Activated CD8-positive, alpha-beta memory T cell treated with anti-CD3 and anti-CD28 coated beads for 36 hours (primary cell): ENCODE data around the gene PKNOX2. TPM values are rescaled to one million over a fixed set of nuclear protein-coding genes. Genes with fewer than 3 reads are reported as not detected.

Experiments used
- CTCF ChIA-PET: fragments of 350-600 bp; sonication (Branson Sonifier 250); formaldehyde crosslinking; loops from one replicate; lab custom pipeline; 2021; ENCODE audit warnings: antibody characterized with exemption; lab: Charles Lee
- POLR2A ChIA-PET: fragments of 350-600 bp; sonication (Branson Sonifier 250); formaldehyde crosslinking; loops from one replicate; lab custom pipeline; 2021; ENCODE audit warnings: antibody characterized with exemption; lab: Charles Lee
- total RNA-seq, 2 experiments: library from RNA; stranded (reverse); gene quantifications; one replicate each; pipeline ENCODE4 v1.2.3, GENCODE V29; 2021

The PKNOX2 gene
- total RNA-seq, 2 experiments from 2014 or later: not detected

GRCh38 chr11:125338886-125339811 is 174.6 kb downstream of the PKNOX2 start:
- CTCF ChIA-PET: no interaction called here
- POLR2A ChIA-PET: no interaction called here

- POLR2A ChIA-PET: no interaction called here
- CTCF ChIA-PET: interaction anchor here (0.7 kb wide), 2 partner anchors 200 to 648 kb away, joined by 3 read pairs; no protein-coding TSS in a partner anchor
Measured at GRCh38 chr11:125341676-125342075, 177.1 kb downstream of the PKNOX2 start.

- ChIA-PET CTCF (interaction anchor here (0.6 kb wide), 1 partner anchor 13 kb away, joined by 3 read pairs; no protein-coding TSS in a partner anchor), POLR2A (no interaction called here)
Measured at GRCh38 chr11:125342281-125342930, 177.9 kb downstream of the PKNOX2 start.

GRCh38 chr11:125343086-125343717 is 178.7 kb downstream of the PKNOX2 start:
- CTCF ChIA-PET: no interaction called here
- POLR2A ChIA-PET: no interaction called here

GRCh38 chr11:125343718-125344131 is 179.2 kb downstream of the PKNOX2 start:
- ChIA-PET CTCF (no interaction called here), POLR2A (no interaction called here)

GRCh38 chr11:125344846-125345420 is 180.4 kb downstream of the PKNOX2 start:
- ChIA-PET CTCF (interaction anchor here (0.6 to 1.5 kb wide), 3 partner anchors 203 to 536 kb away, joined by 3 to 5 read pairs (median 3); no protein-coding TSS in a partner anchor), POLR2A (interaction anchor here (0.5 kb wide), 1 partner anchor 194 kb away, joined by 4 read pairs; no protein-coding TSS in a partner anchor)

GRCh38 chr11:125345421-125346178 is 181.0 kb downstream of the PKNOX2 start:
- ChIA-PET CTCF (interaction anchor here (0.6 to 1.5 kb wide), 4 partner anchors 12 to 255 kb away, joined by 3 to 5 read pairs (median 3); no protein-coding TSS in a partner anchor), POLR2A (interaction anchor here (0.5 kb wide), 1 partner anchor 195 kb away, joined by 4 read pairs; no protein-coding TSS in a partner anchor)

GRCh38 chr11:125346179-125346530 is 181.6 kb downstream of the PKNOX2 start:
- POLR2A ChIA-PET: no interaction called here

GRCh38 chr11:125346565-125347260 is 182.2 kb downstream of the PKNOX2 start:
- ChIA-PET POLR2A (no interaction called here), CTCF (interaction anchor here (1.3 to 1.7 kb wide), 3 partner anchors 11 to 256 kb away, joined by 3 to 5 read pairs (median 5); no protein-coding TSS in a partner anchor)

More at GRCh38 chr11:125346179-125346530, 181.6 kb downstream of the PKNOX2 start:
- CTCF ChIA-PET: interaction anchor here (0.6 to 1.7 kb wide), 5 partner anchors 12 to 256 kb away, joined by 3 to 5 read pairs (median 3); no protein-coding TSS in a partner anchor

GRCh38 chr11:125347261-125347585 is 182.7 kb downstream of the PKNOX2 start:
- POLR2A ChIA-PET: no interaction called here

GRCh38 chr11:125348141-125348651 is 183.6 kb downstream of the PKNOX2 start:
- POLR2A ChIA-PET: no interaction called here
- CTCF ChIA-PET: interaction anchor here (1.1 kb wide), 1 partner anchor 10 kb away, joined by 3 read pairs; no protein-coding TSS in a partner anchor

More at GRCh38 chr11:125347261-125347585, 182.7 kb downstream of the PKNOX2 start:
- CTCF ChIA-PET: interaction anchor here (1.7 kb wide), 1 partner anchor 14 kb away, joined by 5 read pairs; no protein-coding TSS in a partner anchor

GRCh38 chr11:125348674-125349309 is 184.2 kb downstream of the PKNOX2 start:
- ChIA-PET CTCF (interaction anchor here (1.1 kb wide), 1 partner anchor 9 kb away, joined by 3 read pairs; no protein-coding TSS in a partner anchor), POLR2A (no interaction called here)

GRCh38 chr11:125350206-125351032 is 185.9 kb downstream of the PKNOX2 start:
- ChIA-PET POLR2A (no interaction called here), CTCF (no interaction called here)

- CTCF ChIA-PET: no interaction called here
- POLR2A ChIA-PET: no interaction called here
Measured at GRCh38 chr11:125351033-125351867, 186.7 kb downstream of the PKNOX2 start.

GRCh38 chr11:125351868-125352250 is 187.3 kb downstream of the PKNOX2 start:
- CTCF ChIA-PET: no interaction called here
- POLR2A ChIA-PET: no interaction called here
